ENCODE data around the gene EEFSEC. TPM values are rescaled to one million over a fixed set of nuclear protein-coding genes. Genes with fewer than 3 reads are reported as not detected.

Gene EEFSEC
- total and polyA plus RNA-seq, 2 experiments from 2014 or later: 10.1 to 16.2 TPM

DNA sequence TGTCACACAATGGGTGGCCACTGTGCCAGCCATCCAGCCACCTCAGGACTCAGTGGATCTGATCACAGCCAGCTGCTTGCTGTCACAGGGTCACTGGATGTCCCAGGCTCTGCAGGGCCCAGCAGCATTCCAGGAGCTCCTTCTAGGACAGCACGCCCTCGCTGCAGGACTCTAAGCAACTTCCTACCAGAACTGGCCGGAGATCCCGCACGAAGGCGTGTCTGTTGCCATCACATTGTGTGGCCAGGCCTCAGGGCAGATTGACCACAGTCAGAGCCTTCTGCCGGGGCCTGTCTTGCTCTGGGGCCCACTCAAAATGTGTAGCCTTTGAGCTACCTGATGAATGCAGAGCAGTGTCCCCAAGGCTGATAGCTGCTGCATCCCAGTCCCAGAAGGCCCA is 288.8 kb downstream of the EEFSEC start (continued):
- TF ChIP-seq POLR2AphosphoS5 (IDR thresholded peaks at IDR 0.05; ENCODE audit: low read depth) (no peak), STAT1 (IDR thresholded peaks at IDR 0.05; ENCODE audit: unreplicated experiment) (no peak), EZH2 (IDR thresholded peaks at IDR 0.05; ENCODE audit: low read depth, unreplicated experiment) (no peak), CREB1 (CRISPR knock-in tag; IDR thresholded peaks at IDR 0.05; ENCODE audit: low read depth) (no peak), ZNF114 (CRISPR knock-in tag; IDR thresholded peaks at IDR 0.05) (no peak), JUNB (IDR thresholded peaks at IDR 0.05; ENCODE audit: unreplicated experiment) (no peak), NANOG (IDR thresholded peaks at IDR 0.05; ENCODE audit: borderline replicate concordance) (no peak), EZH2phosphoT487 (IDR thresholded peaks at IDR 0.05; ENCODE audit: unreplicated experiment) (no peak)
- TF ChIP-seq, protein P1, sequence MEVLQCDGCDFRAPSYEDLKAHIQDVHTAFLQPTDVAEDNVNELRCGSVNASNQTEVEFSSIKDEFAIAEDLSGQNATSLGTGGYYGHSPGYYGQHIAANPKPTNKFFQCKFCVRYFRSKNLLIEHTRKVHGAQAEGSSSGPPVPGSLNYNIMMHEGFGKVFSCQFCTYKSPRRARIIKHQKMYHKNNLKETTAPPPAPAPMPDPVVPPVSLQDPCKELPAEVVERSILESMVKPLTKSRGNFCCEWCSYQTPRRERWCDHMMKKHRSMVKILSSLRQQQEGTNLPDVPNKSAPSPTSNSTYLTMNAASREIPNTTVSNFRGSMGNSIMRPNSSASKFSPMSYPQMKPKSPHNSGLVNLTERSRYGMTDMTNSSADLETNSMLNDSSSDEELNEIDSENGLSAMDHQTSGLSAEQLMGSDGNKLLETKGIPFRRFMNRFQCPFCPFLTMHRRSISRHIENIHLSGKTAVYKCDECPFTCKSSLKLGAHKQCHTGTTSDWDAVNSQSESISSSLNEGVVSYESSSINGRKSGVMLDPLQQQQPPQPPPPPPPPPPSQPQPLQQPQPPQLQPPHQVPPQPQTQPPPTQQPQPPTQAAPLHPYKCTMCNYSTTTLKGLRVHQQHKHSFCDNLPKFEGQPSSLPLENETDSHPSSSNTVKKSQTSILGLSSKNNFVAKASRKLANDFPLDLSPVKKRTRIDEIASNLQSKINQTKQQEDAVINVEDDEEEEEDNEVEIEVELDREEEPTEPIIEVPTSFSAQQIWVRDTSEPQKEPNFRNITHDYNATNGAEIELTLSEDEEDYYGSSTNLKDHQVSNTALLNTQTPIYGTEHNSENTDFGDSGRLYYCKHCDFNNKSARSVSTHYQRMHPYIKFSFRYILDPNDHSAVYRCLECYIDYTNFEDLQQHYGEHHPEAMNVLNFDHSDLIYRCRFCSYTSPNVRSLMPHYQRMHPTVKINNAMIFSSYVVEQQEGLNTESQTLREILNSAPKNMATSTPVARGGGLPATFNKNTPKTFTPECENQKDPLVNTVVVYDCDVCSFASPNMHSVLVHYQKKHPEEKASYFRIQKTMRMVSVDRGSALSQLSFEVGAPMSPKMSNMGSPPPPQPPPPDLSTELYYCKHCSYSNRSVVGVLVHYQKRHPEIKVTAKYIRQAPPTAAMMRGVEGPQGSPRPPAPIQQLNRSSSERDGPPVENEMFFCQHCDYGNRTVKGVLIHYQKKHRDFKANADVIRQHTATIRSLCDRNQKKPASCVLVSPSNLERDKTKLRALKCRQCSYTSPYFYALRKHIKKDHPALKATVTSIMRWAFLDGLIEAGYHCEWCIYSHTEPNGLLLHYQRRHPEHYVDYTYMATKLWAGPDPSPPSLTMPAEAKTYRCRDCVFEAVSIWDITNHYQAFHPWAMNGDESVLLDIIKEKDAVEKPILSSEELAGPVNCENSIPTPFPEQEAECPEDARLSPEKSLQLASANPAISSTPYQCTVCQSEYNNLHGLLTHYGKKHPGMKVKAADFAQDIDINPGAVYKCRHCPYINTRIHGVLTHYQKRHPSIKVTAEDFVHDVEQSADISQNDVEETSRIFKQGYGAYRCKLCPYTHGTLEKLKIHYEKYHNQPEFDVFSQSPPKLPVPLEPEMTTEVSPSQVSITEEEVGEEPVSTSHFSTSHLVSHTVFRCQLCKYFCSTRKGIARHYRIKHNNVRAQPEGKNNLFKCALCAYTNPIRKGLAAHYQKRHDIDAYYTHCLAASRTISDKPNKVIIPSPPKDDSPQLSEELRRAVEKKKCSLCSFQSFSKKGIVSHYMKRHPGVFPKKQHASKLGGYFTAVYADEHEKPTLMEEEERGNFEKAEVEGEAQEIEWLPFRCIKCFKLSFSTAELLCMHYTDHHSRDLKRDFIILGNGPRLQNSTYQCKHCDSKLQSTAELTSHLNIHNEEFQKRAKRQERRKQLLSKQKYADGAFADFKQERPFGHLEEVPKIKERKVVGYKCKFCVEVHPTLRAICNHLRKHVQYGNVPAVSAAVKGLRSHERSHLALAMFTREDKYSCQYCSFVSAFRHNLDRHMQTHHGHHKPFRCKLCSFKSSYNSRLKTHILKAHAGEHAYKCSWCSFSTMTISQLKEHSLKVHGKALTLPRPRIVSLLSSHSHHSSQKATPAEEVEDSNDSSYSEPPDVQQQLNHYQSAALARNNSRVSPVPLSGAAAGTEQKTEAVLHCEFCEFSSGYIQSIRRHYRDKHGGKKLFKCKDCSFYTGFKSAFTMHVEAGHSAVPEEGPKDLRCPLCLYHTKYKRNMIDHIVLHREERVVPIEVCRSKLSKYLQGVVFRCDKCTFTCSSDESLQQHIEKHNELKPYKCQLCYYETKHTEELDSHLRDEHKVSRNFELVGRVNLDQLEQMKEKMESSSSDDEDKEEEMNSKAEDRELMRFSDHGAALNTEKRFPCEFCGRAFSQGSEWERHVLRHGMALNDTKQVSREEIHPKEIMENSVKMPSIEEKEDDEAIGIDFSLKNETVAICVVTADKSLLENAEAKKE (CRISPR knock-in tag; IDR thresholded peaks at IDR 0.05): no peak

DNA sequence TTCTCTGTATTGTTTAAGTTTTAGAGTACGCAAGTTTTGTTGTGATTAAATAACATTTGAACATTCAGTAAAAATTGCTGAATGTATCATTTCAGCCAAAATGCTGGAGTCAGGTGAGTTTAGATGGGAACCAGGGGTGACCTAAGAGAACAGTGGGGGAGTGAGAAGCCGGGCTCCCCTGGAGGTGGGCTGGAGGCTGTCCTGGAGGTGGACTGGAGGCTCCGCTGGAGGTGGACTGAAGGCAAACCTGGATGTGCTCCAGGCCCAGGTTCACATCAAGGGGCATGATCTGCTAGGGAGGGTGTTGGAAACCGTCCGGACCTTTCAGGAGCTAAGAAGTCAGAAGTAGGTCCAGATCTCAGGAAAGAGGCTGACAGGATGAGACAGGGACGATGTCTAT is 289.7 kb downstream of the EEFSEC start:
- Histone ChIP-seq H3K4me3 (no peak overlapping the region), H4K20me1 (replicated peaks; ENCODE audit: insufficient read depth) (no peaks in the 10 kb centered on the region), H3K27me3 (ENCODE audit: insufficient read depth) (no peaks in the 10 kb centered on the region), H3K79me2 (replicated peaks; ENCODE audit: insufficient read depth) (no peaks in the 10 kb centered on the region), H3F3A (replicated peaks; ENCODE audit: low read depth) (no peaks in the 10 kb centered on the region), H3K36me3 (ENCODE audit: insufficient read depth) (no peaks in the 10 kb centered on the region), H2AFZ (no peak overlapping the region), H3K9me2 (ENCODE audit: insufficient read depth) (0 out of 2 replicates have a peak, but pooled peaks cover 5% of the 10 kb centered on the region), H3K4me1 (ENCODE audit: insufficient read depth) (no peaks in the 10 kb centered on the region), H3K4me2 (no peak overlapping the region), H3K27ac (ENCODE audit: low read depth) (no peak overlapping the region)
- Mint-ChIP-seq H3K27ac (no peak overlapping the region), H3K4me1 (peaks cover 7% of the 10 kb centered on the region), H3K9me3 (peaks cover 4% of the 10 kb centered on the region), H3K27me3 (ENCODE audit: insufficient read depth, low read depth, poor library complexity) (peaks cover 22% of the 10 kb centered on the region), H3K4me3 (no peak overlapping the region), H3K36me3 (ENCODE audit: low read depth) (no peaks in the 10 kb centered on the region)
- DNase-seq (ENCODE audit: low spot score) (no peak), ATAC-seq (no peak)
- TF ChIP-seq, protein P1 (CRISPR knock-in tag; IDR thresholded peaks at IDR 0.05): no peak
- no peak for TF ChIP-seq CREB1 (CRISPR knock-in tag; IDR thresholded peaks at IDR 0.05; ENCODE audit: low read depth)
